GM12872 (cell line): ENCODE measurements around the gene NRXN3.

Experiments
- CTCF ChIP-seq: IDR thresholded peaks from 3 replicates; pipeline ENCODE4 v1.5.1; 2011; ENCODE audit warnings: low read depth, mild to moderate bottlenecking, low read length, moderate library complexity; ENCODE audit not compliant: insufficient read depth

Gene NRXN3

GRCh38 chr14:79734151-79734550 is 1564.0 kb downstream of the NRXN3 start:
- no peak for TF ChIP-seq CTCF

GRCh38 chr14:79734656-79735055 is 1564.5 kb downstream of the NRXN3 start:
- TF ChIP-seq CTCF = no peak

GRCh38 chr14:79735121-79735520 is 1564.9 kb downstream of the NRXN3 start:
- TF ChIP-seq CTCF = no peak

GRCh38 chr14:79740066-79740601 is 1570.0 kb downstream of the NRXN3 start:
- no peak for TF ChIP-seq CTCF

- no peak for TF ChIP-seq CTCF
Observed at GRCh38 chr14:79742142-79742541, 1572.0 kb downstream of the NRXN3 start.

DNA sequence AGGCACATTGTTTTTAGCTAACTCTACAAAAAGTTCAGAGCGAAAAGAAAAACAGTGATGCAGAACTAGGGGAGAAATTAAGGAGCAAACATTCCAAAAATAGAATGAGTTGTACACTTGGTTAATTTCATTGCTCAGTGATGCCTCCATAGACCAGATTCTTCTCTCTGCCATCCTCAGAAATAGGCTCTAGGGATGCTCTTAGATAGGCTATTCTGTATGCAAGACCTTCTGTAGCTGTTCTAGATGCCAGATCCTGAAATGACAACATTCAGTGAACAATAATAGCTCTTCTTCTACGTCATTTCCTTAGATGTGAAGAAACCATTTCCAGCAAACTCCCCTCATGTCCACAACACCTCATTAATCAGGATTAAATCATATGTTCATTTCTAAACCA is 1574.9 kb downstream of the NRXN3 start:
- TF ChIP-seq CTCF = no peak

DNA sequence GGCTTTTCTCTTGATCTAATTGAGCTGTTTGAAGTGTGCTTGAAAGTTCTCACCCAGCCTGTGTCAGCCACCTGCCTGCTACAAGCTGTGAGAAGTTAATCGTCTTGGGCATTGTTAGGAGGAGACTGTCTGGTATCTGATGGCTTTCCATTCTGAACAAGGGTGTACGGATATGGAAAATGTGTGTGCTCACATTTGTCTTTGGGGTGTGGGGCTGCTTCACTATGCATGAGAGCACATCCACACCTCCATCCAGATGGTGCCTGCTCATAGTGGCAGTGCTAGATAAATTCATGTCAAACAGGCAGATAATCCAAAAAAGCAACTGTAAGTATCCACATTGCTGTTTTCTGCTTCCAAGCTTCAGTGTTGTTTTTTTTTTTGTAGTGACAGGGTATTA is 1578.9 kb downstream of the NRXN3 start:
- no peak for TF ChIP-seq CTCF
